ENCODE data around the gene CHURC1. TPM values are rescaled to one million over a fixed set of nuclear protein-coding genes. Genes with fewer than 3 reads are reported as not detected.

Gene CHURC1
- polyA plus RNA-seq, 1 donor from 2014 or later, result 83.6 TPM

- peaks cover 29 to 44% (median 39%) of the 10 kb centered on the region in 3 donors for H3K4me1 Mint-ChIP-seq
- H3K36me3 Mint-ChIP-seq, result peaks cover 5% of the 10 kb centered on the region
- peak overlapping the region in 1 of 4 donors; percentile 57 for H3K4me3 Mint-ChIP-seq
- no peaks in the 10 kb centered on the region for H3K27me3 Mint-ChIP-seq
- peak overlapping the region in 1 of 3 donors; percentile 9 for H3K27ac Mint-ChIP-seq
- no peaks in the 10 kb centered on the region for H3K9me3 Mint-ChIP-seq
Measured at GRCh38 chr14:64919618-64920017, 5.4 kb downstream of the CHURC1 start.

GRCh38 chr14:64920465-64920864, 6.2 kb downstream of the CHURC1 start:
- Mint-ChIP-seq H3K27me3 (no peaks in the 10 kb centered on the region), H3K4me1 (peaks cover 23 to 37% (median 34%) of the 10 kb centered on the region in 3 donors), H3K27ac (no peak overlapping the region), H3K4me3 (no peak overlapping the region), H3K36me3 (peaks cover 5% of the 10 kb centered on the region), H3K9me3 (no peaks in the 10 kb centered on the region)

GRCh38 chr14:64923015-64923414, 8.8 kb downstream of the CHURC1 start:
- Mint-ChIP-seq H3K9me3 (no peaks in the 10 kb centered on the region), H3K27ac (no peak overlapping the region), H3K27me3 (no peaks in the 10 kb centered on the region), H3K4me1 (peaks cover 14 to 22% (median 16%) of the 10 kb centered on the region in 3 donors), H3K4me3 (no peak overlapping the region), H3K36me3 (peaks cover 5% of the 10 kb centered on the region)

GRCh38 chr14:64926398-64926995, 12.2 kb downstream of the CHURC1 start:
- Mint-ChIP-seq H3K4me1 (peaks cover 5 to 12% (median 7%) of the 10 kb centered on the region in 3 donors), H3K27ac (no peak overlapping the region), H3K4me3 (peak overlapping the region in 1 of 4 donors; percentile 31), H3K27me3 (no peaks in the 10 kb centered on the region), H3K9me3 (no peaks in the 10 kb centered on the region), H3K36me3 (peaks cover 4% of the 10 kb centered on the region)

- Mint-ChIP-seq H3K9me3 (no peaks in the 10 kb centered on the region), H3K4me1 (peaks cover 0 to 8% (median 3%) of the 10 kb centered on the region in 3 donors), H3K27ac (no peak overlapping the region), H3K4me3 (no peak overlapping the region), H3K27me3 (no peaks in the 10 kb centered on the region), H3K36me3 (peaks cover 4% of the 10 kb centered on the region)
Measured at GRCh38 chr14:64927031-64927430, 12.8 kb downstream of the CHURC1 start.

GRCh38 chr14:64928239-64929013, 14.2 kb downstream of the CHURC1 start:
- peaks cover 0 to 8% (median 1%) of the 10 kb centered on the region in 3 donors for H3K4me1 Mint-ChIP-seq
- no peaks in the 10 kb centered on the region for H3K27me3 Mint-ChIP-seq
- no peak overlapping the region for H3K4me3 Mint-ChIP-seq
- no peak overlapping the region for H3K27ac Mint-ChIP-seq
- peaks cover 4% of the 10 kb centered on the region for H3K36me3 Mint-ChIP-seq
- H3K9me3 Mint-ChIP-seq, result no peaks in the 10 kb centered on the region

- no peak overlapping the region for H3K27ac Mint-ChIP-seq
- no peaks in the 10 kb centered on the region for H3K9me3 Mint-ChIP-seq
- peaks cover 3% of the 10 kb centered on the region for H3K36me3 Mint-ChIP-seq
- H3K4me1 Mint-ChIP-seq, result peaks cover 0 to 8% (median 1%) of the 10 kb centered on the region in 3 donors
- no peaks in the 10 kb centered on the region for H3K27me3 Mint-ChIP-seq
- H3K4me3 Mint-ChIP-seq, result no peak overlapping the region
Measured at GRCh38 chr14:64929014-64929359, 14.7 kb downstream of the CHURC1 start.

GRCh38 chr14:64930085-64930843, 16.0 kb downstream of the CHURC1 start:
- H3K36me3 Mint-ChIP-seq, result peaks cover 3% of the 10 kb centered on the region
- no peaks in the 10 kb centered on the region for H3K9me3 Mint-ChIP-seq
- no peaks in the 10 kb centered on the region for H3K27me3 Mint-ChIP-seq
- H3K27ac Mint-ChIP-seq, result peak overlapping the region in 2 of 3 donors; percentile 6 to 50
- peaks cover 0 to 4% (median 1%) of the 10 kb centered on the region in 3 donors for H3K4me1 Mint-ChIP-seq
- no peak overlapping the region for H3K4me3 Mint-ChIP-seq

- H3K27ac Mint-ChIP-seq, result peak overlapping the region in 1 of 3 donors; percentile 72
- peaks cover 3% of the 10 kb centered on the region for H3K36me3 Mint-ChIP-seq
- no peaks in the 10 kb centered on the region for H3K9me3 Mint-ChIP-seq
- H3K4me1 Mint-ChIP-seq, result peaks cover 0 to 4% (median 1%) of the 10 kb centered on the region in 3 donors
- H3K27me3 Mint-ChIP-seq, result no peaks in the 10 kb centered on the region
- H3K4me3 Mint-ChIP-seq, result no peak overlapping the region
Measured at GRCh38 chr14:64931123-64931522, 16.9 kb downstream of the CHURC1 start.

- peaks cover 3% of the 10 kb centered on the region for H3K36me3 Mint-ChIP-seq
- no peak overlapping the region for H3K4me3 Mint-ChIP-seq
- no peaks in the 10 kb centered on the region for H3K9me3 Mint-ChIP-seq
- peaks cover 0 to 1% (median 0%) of the 10 kb centered on the region in 3 donors for H3K4me1 Mint-ChIP-seq
- no peaks in the 10 kb centered on the region for H3K27me3 Mint-ChIP-seq
- H3K27ac Mint-ChIP-seq, result no peak overlapping the region
Measured at GRCh38 chr14:64932231-64932630, 18.0 kb downstream of the CHURC1 start.

GRCh38 chr14:64934338-64934929, 20.2 kb downstream of the CHURC1 start:
- peaks cover 0 to 3% (median 2%) of the 10 kb centered on the region in 3 donors for H3K4me1 Mint-ChIP-seq
- H3K27ac Mint-ChIP-seq, result peak overlapping the region in 1 of 3 donors; percentile 16
- H3K4me3 Mint-ChIP-seq, result no peak overlapping the region
- H3K27me3 Mint-ChIP-seq, result no peaks in the 10 kb centered on the region
- H3K36me3 Mint-ChIP-seq, result peaks cover 7% of the 10 kb centered on the region
- no peaks in the 10 kb centered on the region for H3K9me3 Mint-ChIP-seq

- H3K4me1 Mint-ChIP-seq, result peaks cover 0 to 2% (median 2%) of the 10 kb centered on the region in 3 donors
- no peak overlapping the region for H3K4me3 Mint-ChIP-seq
- peaks cover 5% of the 10 kb centered on the region for H3K36me3 Mint-ChIP-seq
- no peaks in the 10 kb centered on the region for H3K27me3 Mint-ChIP-seq
- H3K9me3 Mint-ChIP-seq, result no peaks in the 10 kb centered on the region
- H3K27ac Mint-ChIP-seq, result peak overlapping the region in 1 of 3 donors; percentile 22
Measured at GRCh38 chr14:64935508-64935907, 21.3 kb downstream of the CHURC1 start.

GRCh38 chr14:64937171-64937820, 23.0 kb downstream of the CHURC1 start:
- Mint-ChIP-seq H3K4me3 (no peak overlapping the region), H3K4me1 (peaks cover 2 to 8% (median 6%) of the 10 kb centered on the region in 3 donors), H3K27me3 (no peaks in the 10 kb centered on the region), H3K9me3 (no peaks in the 10 kb centered on the region), H3K36me3 (peaks cover 7% of the 10 kb centered on the region), H3K27ac (peak overlapping the region in 2 of 3 donors; percentile 41 to 82)

- H3K36me3 Mint-ChIP-seq, result peaks cover 7% of the 10 kb centered on the region
- peak overlapping the region in 1 of 3 donors; percentile 82 for H3K27ac Mint-ChIP-seq
- no peaks in the 10 kb centered on the region for H3K9me3 Mint-ChIP-seq
- H3K4me1 Mint-ChIP-seq, result peaks cover 2 to 8% (median 8%) of the 10 kb centered on the region in 3 donors
- no peaks in the 10 kb centered on the region for H3K27me3 Mint-ChIP-seq
- H3K4me3 Mint-ChIP-seq, result no peak overlapping the region
Measured at GRCh38 chr14:64937821-64938193, 23.6 kb downstream of the CHURC1 start.

All from IgD-negative memory B cell (primary cell).